HepG2 (cell line): ENCODE data around the gene WDR82. TPM values are rescaled to one million over a fixed set of nuclear protein-coding genes. Genes with fewer than 3 reads are reported as not detected.

Experiments used
- ATAC-seq: fragments of 200-7000 bp; cut with Tn5 transposase; 3 replicates; pipeline ENCODE4 v1.9.1; 2020; ENCODE audit warnings: mild to moderate bottlenecking, moderate library complexity
- BruUV-seq: library from RNA; stranded (reverse); fragments of 400-500 nt; replicated peaks from 2 replicates; lab custom pipeline; 2021; lab: Mats Ljungman, UMichigan
- CTCF ChIA-PET: fragments of 300-600 bp; formaldehyde crosslinking; extraction: SDS; loops from one replicate; lab custom pipeline; 2021; ENCODE audit warnings: low total read pairs, inconsistent platforms, low intra/inter-chr PET ratio; lab: Yijun Ruan, JAX
- POLR2A ChIA-PET: fragments of 350-600 bp; sonication (Branson Sonifier 250); formaldehyde crosslinking; loops from one replicate; lab custom pipeline; 2020; ENCODE audit warnings: antibody characterized with exemption, inconsistent platforms; lab: Yijun Ruan, JAX
- DNase-seq: peaks from one replicate; pipeline ENCODE4 v3.0.0-alpha.2; 2015; ENCODE audit warnings: low spot score
- FAIRE-seq: peaks from 3 replicates; lab custom pipeline; 2011; peaks lifted over from hg19 to GRCh38; lab: Jason Lieb, UNC
- H2AFZ ChIP-seq: one replicate; pipeline ENCODE4 v1.6.1; 2011; ENCODE audit warnings: low read length, inconsistent platforms
- H3K27ac ChIP-seq: fragments of 300-600 bp; 3 replicates; pipeline ENCODE4 v1.8.0; 2011; ENCODE audit warnings: mixed run types, mild to moderate bottlenecking, mixed read lengths, low read length, inconsistent platforms; ENCODE audit not compliant: insufficient read depth; ENCODE audit errors: extremely low read length
- H3K27me3 ChIP-seq, 2 experiments: fragments of 200-600 bp in 1 of 2; 2 replicates in 1 of 2; 3 replicates in 1 of 2; pipeline versions ENCODE4 v1.6.0 to v1.8.0; 2011; ENCODE audit warnings: low read length in 2 of 2, mild to moderate bottlenecking in 2 of 2, moderate library complexity in 2 of 2, inconsistent platforms in 1 of 2; ENCODE audit not compliant: insufficient read depth in 2 of 2, control insufficient read depth in 1 of 2
- H3K36me3 ChIP-seq, 2 experiments: fragments of 200-600 bp in 1 of 2; replicated peaks in 1 of 2; 2 replicates in 1 of 2; 3 replicates in 1 of 2; pipeline versions ENCODE4 v1.5.1 to v1.8.0; 2011; ENCODE audit warnings: low read length in 2 of 2, inconsistent platforms in 1 of 2; ENCODE audit not compliant: insufficient read depth in 2 of 2, control insufficient read depth in 1 of 2
- H3K4me1 ChIP-seq: 2 replicates; pipeline ENCODE4 v1.5.1; 2012; ENCODE audit warnings: low read length, inconsistent platforms; ENCODE audit not compliant: insufficient read depth
- H3K4me2 ChIP-seq: 2 replicates; pipeline ENCODE4 v1.6.0; 2011; ENCODE audit warnings: low read depth, low read length, inconsistent platforms
- H3K4me3 ChIP-seq, 3 experiments: fragments of 200-600 bp in 1 of 3; sonication (generic), shearing (Covaris generic) in 1 of 3; replicated peaks in 1 of 3; 2 replicates each; pipeline ENCODE4 v1.5.1; 2011 to 2016; ENCODE audit warnings: low read length in 3 of 3, inconsistent platforms in 2 of 3, low read depth in 2 of 3, mild to moderate bottlenecking in 2 of 3, control low read depth in 1 of 3, mixed read lengths in 1 of 3; ENCODE audit not compliant: insufficient read depth in 1 of 3
- H3K79me2 ChIP-seq: one replicate; pipeline ENCODE4 v1.6.1; 2011; ENCODE audit warnings: low read length, inconsistent platforms; ENCODE audit not compliant: insufficient read depth
- H3K9ac ChIP-seq: 2 replicates; pipeline ENCODE4 v1.6.0; 2011; ENCODE audit warnings: mild to moderate bottlenecking, low read depth, low read length, inconsistent platforms; ENCODE audit not compliant: insufficient read depth
- H3K9me3 ChIP-seq: 2 replicates; pipeline ENCODE4 v1.5.1; 2012; ENCODE audit warnings: mild to moderate bottlenecking, low read length
- H4K20me1 ChIP-seq: 2 replicates; pipeline ENCODE4 v1.6.0; 2011; ENCODE audit warnings: inconsistent platforms, mild to moderate bottlenecking, low read length, moderate library complexity; ENCODE audit not compliant: insufficient read depth
- AHR ChIP-seq: IDR thresholded peaks from 2 replicates; pipeline ENCODE4 v1.6.1; 2018; ENCODE audit warnings: missing genetic modification reagents, missing compliant biosample characterization
- ARNT2 ChIP-seq: sonication (generic); formaldehyde crosslinking; IDR thresholded peaks from 2 replicates; pipeline ENCODE4 v1.8.0; 2022; ENCODE audit warnings: mild to moderate bottlenecking, low read depth, missing genetic modification reagents, moderate library complexity
- FOSL2 ChIP-seq: sonication (generic); formaldehyde crosslinking; IDR thresholded peaks from 2 replicates; pipeline ENCODE4 v1.4.0; 2020; ENCODE audit warnings: missing genetic modification reagents
- HIVEP1 ChIP-seq: sonication (generic); formaldehyde crosslinking; IDR thresholded peaks from 2 replicates; pipeline ENCODE4 v1.4.0; 2020; ENCODE audit warnings: mild to moderate bottlenecking, missing genetic modification reagents
- MZF1 ChIP-seq: sonication (generic); formaldehyde crosslinking; IDR thresholded peaks from 2 replicates; pipeline ENCODE4 v1.8.1; 2023; ENCODE audit warnings: mild to moderate bottlenecking, missing genetic modification reagents, borderline replicate concordance
- NCOA2 ChIP-seq: sonication (generic); formaldehyde crosslinking; IDR thresholded peaks from 2 replicates; pipeline ENCODE4 v1.8.0; 2022; ENCODE audit warnings: inconsistent platforms
- POGK ChIP-seq: sonication (generic); formaldehyde crosslinking; conservative IDR thresholded peaks from 2 replicates; pipeline ENCODE4 v1.8.0; 2022; ENCODE audit warnings: mild to moderate bottlenecking, moderate library complexity, missing genetic modification reagents
- PREB ChIP-seq: sonication (generic); formaldehyde crosslinking; IDR thresholded peaks from 2 replicates; pipeline ENCODE4 v1.4.0; 2020; ENCODE audit warnings: missing genetic modification reagents
- PRMT3 ChIP-seq: sonication (generic); formaldehyde crosslinking; IDR thresholded peaks from 2 replicates; pipeline ENCODE4 v1.8.1; 2022; ENCODE audit warnings: low read depth, mild to moderate bottlenecking, moderate library complexity, missing genetic modification reagents, borderline replicate concordance
- SSRP1 ChIP-seq: IDR thresholded peaks from 2 replicates; pipeline ENCODE4 v1.6.1; 2016; ENCODE audit warnings: control low read depth
- ZFYVE20 ChIP-seq: sonication (generic); formaldehyde crosslinking; IDR thresholded peaks from 2 replicates; pipeline ENCODE4 v1.8.0; 2023; ENCODE audit warnings: low read depth, mild to moderate bottlenecking, moderate library complexity, missing genetic modification reagents, borderline replicate concordance
- ZNF12 ChIP-seq: sonication (generic); formaldehyde crosslinking; IDR thresholded peaks from 2 replicates; pipeline ENCODE4 v1.5.0; 2020; ENCODE audit warnings: missing genetic modification reagents
- ZNF253 ChIP-seq: sonication (generic); formaldehyde crosslinking; IDR thresholded peaks from 2 replicates; pipeline ENCODE4 v1.8.0; 2022; ENCODE audit warnings: mild to moderate bottlenecking, missing genetic modification reagents, borderline replicate concordance
- ZNF530 ChIP-seq: sonication (generic); formaldehyde crosslinking; IDR thresholded peaks from 2 replicates; pipeline ENCODE4 v1.5.0; 2020; ENCODE audit warnings: low read depth, mild to moderate bottlenecking, missing genetic modification reagents
- ZNF792 ChIP-seq: IDR thresholded peaks from 2 replicates; pipeline ENCODE4 v1.6.1; 2016
- WGBS: methylation state at CpG from one replicate; pipeline ENCODE4 v1.1.6; 2017; ENCODE audit warnings: low lambda C conversion rate; 5-methylcytosine and 5-hydroxymethylcytosine counted together
- in situ Hi-C: cut with HindIII; loops from 2 replicates; pipeline ENCODE4 v1.10.0; 2017; ENCODE audit warnings: low pct_unique_long_range_greater_than_20kb; ENCODE audit not compliant: extremely low pct_ligation_motif_present
- intact Hi-C: fragments of 100-400 bp; cut with micrococcal nuclease; formaldehyde crosslinking; loops from one replicate; pipeline ENCODE4 v1.10.0; 2022; ENCODE audit not compliant: unreplicated experiment
- polyA plus RNA-seq, 8 experiments: library from polyadenylated mRNA; depleted of rRNA in 3 of 8; stranded (reverse) in 7 of 8; unstranded in 1 of 8; fragments of >200 nt; fragmentation: Illumina TruSeq in 4 of 8; extraction: Trizol in 4 of 8; gene quantifications; 2 replicates each; pipeline versions ENCODE4 v1.2.1 to v1.2.3, GENCODE V29; 2011 to 2016; ENCODE audit warnings: low read depth in 4 of 8, missing spikeins in 1 of 8, mixed read lengths in 1 of 8; ENCODE audit not compliant: insufficient read depth in 1 of 8
- total RNA-seq, 5 experiments: library from RNA; depleted of rRNA; stranded (reverse); fragments of >200 nt; fragmentation: Illumina TruSeq; extraction: Trizol; gene quantifications; 2 replicates each; pipeline ENCODE4 v1.2.3, GENCODE V29; 2016; ENCODE audit warnings: low read depth in 1 of 5
- TF ChIP-seq, protein P1 (sequence below): sonication (generic); formaldehyde crosslinking; IDR thresholded peaks from 2 replicates; pipeline ENCODE4 v1.4.0; 2020; ENCODE audit warnings: missing genetic modification reagents, borderline replicate concordance

Gene WDR82
- total and polyA plus RNA-seq, 2 of the 13 experiments (the other 11 are each of a cell fraction or from before 2014, with no cell fraction given) = 39.1 to 59.5 TPM

DNA sequence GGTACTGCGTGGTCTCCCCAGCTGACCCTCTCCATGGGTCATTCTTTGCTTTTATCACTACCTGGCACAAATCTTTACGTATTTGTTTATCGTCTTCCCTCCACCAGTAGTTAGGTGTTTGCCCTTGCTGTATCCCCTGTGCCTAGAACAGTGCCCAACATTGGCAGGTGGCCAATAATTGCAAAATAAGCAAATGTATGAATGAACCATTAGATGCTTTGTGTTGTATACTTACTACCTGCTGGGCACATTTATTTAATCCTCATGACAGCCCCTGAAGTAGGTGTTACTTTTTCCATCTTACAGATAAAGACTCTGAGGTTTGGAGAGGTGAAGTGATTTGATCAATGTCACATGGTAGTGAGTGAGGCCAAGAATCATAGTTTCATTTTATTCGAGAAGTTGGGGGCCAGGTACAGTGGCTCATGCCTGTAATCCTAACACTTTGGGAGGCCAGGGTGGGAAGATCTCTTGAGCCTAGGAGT, 37.5 kb downstream of the WDR82 start (continued):
- no peak for TF ChIP-seq HIVEP1 (CRISPR knock-in tag)
- 0 out of 2 replicates have a peak, but pooled peaks have one; percentile 41 for TF ChIP-seq SSRP1 (CRISPR knock-in tag)
- no peak for TF ChIP-seq PRMT3 (CRISPR knock-in tag)
- no peak for TF ChIP-seq ZNF792 (CRISPR knock-in tag)
- TF ChIP-seq ZFYVE20 (CRISPR knock-in tag) = no peak
- no peak for TF ChIP-seq NCOA2
- no peak for TF ChIP-seq ARNT2 (CRISPR knock-in tag)
- TF ChIP-seq, all 625 proteins: peak for 4

DNA sequence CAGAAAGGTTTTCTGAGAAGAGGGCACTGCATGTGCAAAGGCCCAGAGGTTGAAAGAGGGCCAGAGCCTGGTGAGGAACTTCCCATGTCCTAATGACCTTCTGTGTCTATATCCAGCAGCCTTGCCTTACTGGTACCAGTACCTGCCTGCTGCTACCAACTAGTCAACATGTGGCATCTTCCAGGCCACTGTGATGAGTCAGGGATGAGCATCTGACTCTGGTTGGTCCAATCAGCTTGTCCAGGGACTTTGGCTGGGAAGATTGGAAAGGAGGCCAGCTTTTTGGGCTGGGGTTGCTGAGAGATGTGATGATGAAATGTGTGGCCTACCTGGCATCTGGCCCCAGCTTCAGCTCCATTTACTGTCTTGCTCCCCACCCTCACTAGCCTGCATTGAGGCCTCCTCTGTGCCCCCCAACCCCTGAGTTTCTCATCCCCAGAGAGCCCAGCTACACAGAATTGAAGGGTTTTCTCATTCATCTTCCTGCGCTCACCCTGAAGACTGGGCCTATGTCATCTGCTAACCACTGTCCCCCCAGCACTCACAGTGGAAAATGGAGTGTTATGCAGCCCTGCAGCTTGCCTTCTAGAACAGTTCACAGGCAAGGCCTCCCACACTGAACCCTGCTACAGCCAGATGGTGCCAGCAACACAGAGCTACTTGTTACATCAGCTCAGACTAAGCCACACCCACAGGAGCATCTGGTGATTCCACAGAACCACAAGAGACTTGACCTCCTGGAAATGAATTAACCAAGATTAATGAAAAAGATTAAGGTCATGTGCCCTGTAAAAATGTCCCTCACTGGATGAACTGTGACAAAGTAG, 38.2 kb downstream of the WDR82 start:
- peak overlapping the region; percentile 89; the same call in 1 of the 2 replicates for H3K9ac ChIP-seq
- peaks cover 13% of the 10 kb centered on the region; the same call in 1 of the 2 replicates for H4K20me1 ChIP-seq
- peaks cover 65% of the 10 kb centered on the region for H3K4me1 ChIP-seq
- intact Hi-C loops (no loop called here), in situ Hi-C loops (no loop called here)
- H3K4me3 ChIP-seq = peak overlapping the region; percentile 79 to 100 (median 98); a peak in 5 of 6 replicates
- H3K27ac ChIP-seq = no peak overlapping the region
- no peaks in the 10 kb centered on the region; a peak in 1 of 5 replicates for H3K27me3 ChIP-seq
- BruUV-seq = no TSS peak
- peak overlapping the region; percentile 71 for H3K4me2 ChIP-seq
- peak; percentile 59 for DNase-seq
- no peak for ATAC-seq
- no peak overlapping the region for H2AFZ ChIP-seq
- no peaks in the 10 kb centered on the region for H3K9me3 ChIP-seq
- CTCF ChIA-PET = no interaction called here
- POLR2A ChIA-PET = interaction anchor here (0.6 to 1.7 kb wide), 11 partner anchors 9 to 244 kb away, joined by 3 to 15 read pairs (median 4); partner anchors contain the start of genes GLYCTK, RPL29, TLR9 and WDR82
- WGBS = 100% methylated on average over 1 of the region's 1 CpG
- H3K79me2 ChIP-seq = peaks cover 29% of the 10 kb centered on the region
- no peak for FAIRE-seq
- no peaks in the 10 kb centered on the region for H3K36me3 ChIP-seq
- TF ChIP-seq POGK (peak; percentile 50; the same call in 1 of the 2 replicates), ZNF253 (CRISPR knock-in tag) (0 out of 2 replicates have a peak, but pooled peaks have one; percentile 64), FOSL2 (CRISPR knock-in tag) (peak; percentile 81), ZNF12 (CRISPR knock-in tag) (peak; percentile 99), AHR (CRISPR knock-in tag) (no peak), MZF1 (CRISPR knock-in tag) (no peak), ZNF530 (CRISPR knock-in tag) (no peak), PREB (CRISPR knock-in tag) (no peak)
- TF ChIP-seq, protein P1, sequence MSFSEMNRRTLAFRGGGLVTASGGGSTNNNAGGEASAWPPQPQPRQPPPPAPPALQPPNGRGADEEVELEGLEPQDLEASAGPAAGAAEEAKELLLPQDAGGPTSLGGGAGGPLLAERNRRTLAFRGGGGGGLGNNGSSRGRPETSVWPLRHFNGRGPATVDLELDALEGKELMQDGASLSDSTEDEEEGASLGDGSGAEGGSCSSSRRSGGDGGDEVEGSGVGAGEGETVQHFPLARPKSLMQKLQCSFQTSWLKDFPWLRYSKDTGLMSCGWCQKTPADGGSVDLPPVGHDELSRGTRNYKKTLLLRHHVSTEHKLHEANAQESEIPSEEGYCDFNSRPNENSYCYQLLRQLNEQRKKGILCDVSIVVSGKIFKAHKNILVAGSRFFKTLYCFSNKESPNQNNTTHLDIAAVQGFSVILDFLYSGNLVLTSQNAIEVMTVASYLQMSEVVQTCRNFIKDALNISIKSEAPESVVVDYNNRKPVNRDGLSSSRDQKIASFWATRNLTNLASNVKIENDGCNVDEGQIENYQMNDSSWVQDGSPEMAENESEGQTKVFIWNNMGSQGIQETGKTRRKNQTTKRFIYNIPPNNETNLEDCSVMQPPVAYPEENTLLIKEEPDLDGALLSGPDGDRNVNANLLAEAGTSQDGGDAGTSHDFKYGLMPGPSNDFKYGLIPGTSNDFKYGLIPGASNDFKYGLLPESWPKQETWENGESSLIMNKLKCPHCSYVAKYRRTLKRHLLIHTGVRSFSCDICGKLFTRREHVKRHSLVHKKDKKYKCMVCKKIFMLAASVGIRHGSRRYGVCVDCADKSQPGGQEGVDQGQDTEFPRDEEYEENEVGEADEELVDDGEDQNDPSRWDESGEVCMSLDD = no peak
